ENCODE data around the gene HIBCH. TPM values are rescaled to one million over a fixed set of nuclear protein-coding genes. Genes with fewer than 3 reads are reported as not detected.

The HIBCH gene
- total and polyA plus RNA-seq, 9 of the 15 experiments (the other 6 are each of a cell fraction or from before 2014, with no cell fraction given): 17.0 to 65.4 (median 28.3) TPM

DNA sequence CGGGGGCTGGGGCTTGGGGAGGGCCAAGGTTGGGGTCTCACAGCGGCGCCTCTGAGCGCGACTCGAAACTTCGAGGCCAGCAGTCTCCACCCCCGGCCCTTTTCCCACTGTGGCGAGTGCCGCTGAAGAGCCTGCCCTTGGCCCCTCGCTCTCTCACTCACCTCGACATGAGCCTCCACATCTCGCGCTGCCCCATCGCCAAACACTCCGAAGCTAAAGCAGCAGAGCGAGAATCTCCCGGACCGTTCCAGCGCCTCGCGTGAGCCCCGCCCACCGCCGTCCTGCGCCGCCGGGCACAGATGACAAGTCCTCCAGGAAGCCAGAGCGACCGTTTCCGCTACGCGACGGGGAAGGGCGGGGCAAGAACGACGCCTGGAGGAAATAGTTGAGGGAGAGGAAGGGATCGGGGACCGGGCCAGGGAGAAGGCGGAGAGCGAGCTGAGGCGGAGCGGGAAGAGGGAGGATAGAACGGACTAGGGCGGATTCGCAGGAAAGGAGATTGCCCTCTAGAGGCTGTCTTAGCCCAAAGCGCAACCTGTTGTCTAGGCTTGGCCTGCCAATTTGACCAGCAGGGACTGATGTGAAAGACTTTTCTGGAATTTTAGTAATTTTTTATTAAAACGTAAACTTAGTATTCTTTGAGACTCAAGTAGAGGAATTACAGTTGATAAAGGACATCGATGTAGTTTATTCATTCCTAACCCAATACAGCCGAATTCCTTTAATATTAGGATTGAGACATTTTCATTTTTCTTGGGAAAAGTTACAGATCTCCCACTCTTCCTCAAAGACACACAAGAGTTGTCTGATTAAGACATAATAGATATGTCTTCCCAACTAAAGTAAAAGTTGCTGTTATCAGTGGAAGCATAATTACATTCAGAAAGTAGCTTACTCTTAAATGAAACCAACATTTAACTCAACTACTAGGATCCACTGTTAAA is at the start of gene HIBCH (continued):
- TF ChIP-seq VEZF1 (CRISPR knock-in tag; IDR thresholded peaks at IDR 0.05): peak; percentile 75
- no peak for TF ChIP-seq ZNF408 (CRISPR knock-in tag; IDR thresholded peaks at IDR 0.05; ENCODE audit: low read depth)
- TF ChIP-seq ZNF282 (CRISPR knock-in tag; IDR thresholded peaks at IDR 0.05): no peak
- TF ChIP-seq TSHZ1 (CRISPR knock-in tag; IDR thresholded peaks at IDR 0.05): no peak
- TF ChIP-seq ZNF184 (CRISPR knock-in tag; IDR thresholded peaks at IDR 0.05): no peak
- peak; percentile 42; the same call in 1 of the 2 replicates for TF ChIP-seq NCOA1 (IDR thresholded peaks at IDR 0.05; ENCODE audit: low read depth)
- no peak for TF ChIP-seq FOXJ3 (CRISPR knock-in tag; IDR thresholded peaks at IDR 0.05)
- no peak for TF ChIP-seq ZKSCAN1 (IDR thresholded peaks at IDR 0.05; ENCODE audit: low read depth, low read length)
- TF ChIP-seq ZBTB40 (IDR thresholded peaks at IDR 0.05): peak; percentile 93
- no peak for TF ChIP-seq ZBTB40 (CRISPR knock-in tag; IDR thresholded peaks at IDR 0.05)
- peak; percentile 22; the same call in 1 of the 2 replicates for TF ChIP-seq SPI1 (IDR thresholded peaks at IDR 0.05; ENCODE audit: borderline replicate concordance, low read depth, low read length)
- TF ChIP-seq, protein P1, sequence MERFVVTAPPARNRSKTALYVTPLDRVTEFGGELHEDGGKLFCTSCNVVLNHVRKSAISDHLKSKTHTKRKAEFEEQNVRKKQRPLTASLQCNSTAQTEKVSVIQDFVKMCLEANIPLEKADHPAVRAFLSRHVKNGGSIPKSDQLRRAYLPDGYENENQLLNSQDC (CRISPR knock-in tag; IDR thresholded peaks at IDR 0.05): no peak

All from K562 (cell line).